Measurements from ENCODE around the gene DRC7. TPM values are rescaled to one million over a fixed set of nuclear protein-coding genes. Genes with fewer than 3 reads are reported as not detected.

The DRC7 gene
- total and polyA plus RNA-seq, 9 of the 15 experiments (the other 6 are each of a cell fraction or from before 2014, with no cell fraction given): 0.04 to 0.33 (median 0.12) TPM; not detected in 3

DNA sequence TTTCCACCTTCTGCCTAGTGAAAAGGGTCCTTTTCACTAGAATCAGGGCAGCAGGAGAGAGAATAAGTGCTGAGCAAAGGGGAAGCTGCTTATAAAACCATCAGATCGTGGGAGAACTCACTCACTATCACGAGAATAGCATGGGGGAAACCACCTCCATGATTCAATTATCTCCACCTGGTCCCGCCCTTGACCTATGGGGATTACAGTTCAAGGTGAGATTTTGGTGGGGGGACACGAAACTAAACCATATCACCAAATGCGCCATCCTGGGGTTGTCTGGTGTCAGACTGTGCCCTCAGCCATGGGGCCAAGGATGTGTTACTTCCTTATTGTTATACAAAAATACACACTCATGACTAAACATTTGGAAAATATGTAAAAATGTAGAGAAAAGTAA is 30.5 kb downstream of the DRC7 start:
- DNase-seq (ENCODE audit: extremely low read depth in 1 of 4, low spot score in 3 of 4): no peak
- intact Hi-C loops (cut with micrococcal nuclease): no loop called here
- in situ Hi-C loops (cut with MboI): no loop called here
- H3K27ac ChIP-seq (ENCODE audit: extremely low read depth, low read depth, low read length): no peak overlapping the region
- BruUV-seq (replicated peaks): no TSS peak
- H3K9me3 ChIP-seq (replicated peaks; ENCODE audit: control insufficient read depth, insufficient read depth, low read depth, low read length): no peaks in the 10 kb centered on the region
- H3K4me2 ChIP-seq (ENCODE audit: insufficient read depth, low read length): no peak overlapping the region
- peak; percentile 19 for FAIRE-seq
- H2AFZ ChIP-seq (ENCODE audit: low read depth, low read length): no peak overlapping the region
- POLR2A ChIA-PET: interaction anchor here (0.6 to 1.2 kb wide), 2 partner anchors 10 to 31 kb away, joined by 3 to 5 read pairs; partner anchors contain the start of gene KATNB1
- H4K20me1 ChIP-seq (replicated peaks; ENCODE audit: control insufficient read depth, insufficient read depth, low read length): no peaks in the 10 kb centered on the region
- H3K27me3 ChIP-seq (ENCODE audit: control insufficient read depth in 2 of 2, insufficient read depth in 2 of 2, low read length in 2 of 2): 0 out of 5 replicates have a peak, but pooled peaks cover 0 to 5% of the 10 kb centered on the region in 2 experiments
- H3K9me1 ChIP-seq (ENCODE audit: control insufficient read depth, insufficient read depth, low read length): no peaks in the 10 kb centered on the region
- H3K4me3 ChIP-seq: no peak overlapping the region
- TF ChIP-seq ZZZ3 (IDR thresholded peaks at IDR 0.05) (no peak), NCOA4 (IDR thresholded peaks at IDR 0.05; ENCODE audit: partially characterized antibody) (no peak), KAT8 (IDR thresholded peaks at IDR 0.05; ENCODE audit: low read depth) (no peak), BRD9 (IDR thresholded peaks at IDR 0.05; ENCODE audit: low read depth, partially characterized antibody) (no peak), SPI1 (IDR thresholded peaks at IDR 0.05; ENCODE audit: borderline replicate concordance, low read depth, low read length) (no peak), NFIX (CRISPR knock-in tag; IDR thresholded peaks at IDR 0.05; ENCODE audit: low read depth) (no peak), DDX20 (tag; IDR thresholded peaks at IDR 0.05; ENCODE audit: low read depth) (no peak), NUFIP1 (IDR thresholded peaks at IDR 0.05; ENCODE audit: partially characterized antibody) (no peak), EWSR1 (IDR thresholded peaks at IDR 0.05; ENCODE audit: borderline replicate concordance, low read depth, partially characterized antibody) (no peak)
- TF ChIP-seq, protein P1, sequence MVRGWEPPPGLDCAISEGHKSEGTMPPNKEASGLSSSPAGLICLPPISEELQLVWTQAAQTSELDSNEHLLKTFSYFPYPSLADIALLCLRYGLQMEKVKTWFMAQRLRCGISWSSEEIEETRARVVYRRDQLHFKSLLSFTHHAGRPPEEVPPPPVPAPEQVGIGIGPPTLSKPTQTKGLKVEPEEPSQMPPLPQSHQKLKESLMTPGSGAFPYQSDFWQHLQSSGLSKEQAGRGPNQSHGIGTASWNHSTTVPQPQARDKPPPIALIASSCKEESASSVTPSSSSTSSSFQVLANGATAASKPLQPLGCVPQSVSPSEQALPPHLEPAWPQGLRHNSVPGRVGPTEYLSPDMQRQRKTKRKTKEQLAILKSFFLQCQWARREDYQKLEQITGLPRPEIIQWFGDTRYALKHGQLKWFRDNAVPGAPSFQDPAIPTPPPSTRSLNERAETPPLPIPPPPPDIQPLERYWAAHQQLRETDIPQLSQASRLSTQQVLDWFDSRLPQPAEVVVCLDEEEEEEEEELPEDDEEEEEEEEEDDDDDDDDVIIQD (CRISPR knock-in tag; IDR thresholded peaks at IDR 0.05): no peak
- H3K79me2 ChIP-seq (ENCODE audit: control insufficient read depth, insufficient read depth, low read length): no peaks in the 10 kb centered on the region
- peaks cover 12 to 16% of the 10 kb centered on the region in 2 experiments for H3K4me1 ChIP-seq (replicated peaks in 1 of 2; ENCODE audit: control insufficient read depth in 2 of 2, insufficient read depth in 2 of 2, low read length in 2 of 2)
- CTCF ChIA-PET (ENCODE audit: low intra/inter-chr PET ratio): no interaction called here
- H3K9ac ChIP-seq (ENCODE audit: insufficient read depth in 1 of 2, low read depth in 2 of 2, low read length in 2 of 2): no peak overlapping the region
- no peaks in the 10 kb centered on the region for H3K36me3 ChIP-seq (ENCODE audit: control insufficient read depth, insufficient read depth, low read length)
- 15% methylated on average over 5 of the region's 5 CpGs for WGBS (ENCODE audit: insufficient coverage, low coverage, missing lambda C conversion rate)
- no peak for ATAC-seq
